Measurements from ENCODE around the gene ILDR1.

GRCh38 chr3:122066331-122067213 is 44.5 kb upstream of the ILDR1 start:
- TF ChIP-seq CTCF (IDR thresholded peaks at IDR 0.05; ENCODE audit: low read length) (no peak), EZH2phosphoT487 (IDR thresholded peaks at IDR 0.05; ENCODE audit: low read length) (no peak)

All from MM.1S (cell line).